Epithelial cell of prostate (primary cell): Measurements from ENCODE around the gene PAX7.
"Not testable (repeated sequence)": the region's sequence is repeated elsewhere in the genome, so short reads cannot be mapped to it uniquely, and the experiment has no call there.

ENCODE experiments used
- DNase-seq: peaks from one replicate; pipeline ENCODE4 v3.0.0-alpha.2; 2011; ENCODE audit warnings: low read depth, low spot score
- H3K27ac ChIP-seq: fragments of 450-650 bp; 2 replicates; pipeline ENCODE4 v1.5.1; 2017; ENCODE audit warnings: mild to moderate bottlenecking

The PAX7 gene

DNA sequence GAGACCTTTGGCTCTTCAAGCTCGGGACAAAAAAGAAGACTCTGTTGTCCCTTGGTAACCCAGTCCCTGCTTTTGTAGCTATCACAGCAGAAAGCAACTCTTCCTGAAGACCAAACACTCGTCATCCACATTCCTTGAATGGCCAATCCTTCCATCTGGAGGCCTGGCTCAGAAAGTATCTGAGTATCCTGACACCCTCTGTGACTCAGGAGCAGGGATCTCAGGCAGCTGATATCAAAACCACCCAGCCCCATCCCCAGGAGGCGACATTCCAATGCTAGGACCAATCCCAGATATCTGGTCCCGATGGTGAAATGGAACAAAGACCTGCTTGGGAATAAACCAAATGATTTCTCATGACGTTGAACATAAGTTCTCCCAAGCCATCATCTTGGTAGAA, 116.3 kb downstream of the PAX7 start:
- no peak for DNase-seq
- H3K27ac ChIP-seq, result no peak overlapping the region

DNA sequence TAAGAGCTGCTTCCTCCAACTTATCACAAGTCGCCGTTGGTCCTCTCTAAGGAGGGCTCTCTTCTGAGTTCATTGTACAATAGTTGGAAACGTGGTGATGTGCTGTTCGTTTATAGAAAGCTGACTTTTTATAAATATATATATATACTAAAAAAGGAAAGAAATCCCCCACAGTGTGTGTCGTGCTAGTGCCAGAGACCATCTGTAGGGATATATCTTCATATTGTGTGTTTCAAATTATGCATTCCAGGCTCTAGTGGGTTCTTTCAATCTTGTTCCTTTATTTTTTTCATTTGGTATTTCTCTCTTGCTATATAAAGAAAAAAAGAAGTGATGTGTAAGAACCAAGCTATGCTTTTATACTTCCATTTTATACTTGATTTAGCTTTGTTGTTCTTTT, 117.0 kb downstream of the PAX7 start:
- DNase-seq, result no peak
- no peak overlapping the region for H3K27ac ChIP-seq

DNA sequence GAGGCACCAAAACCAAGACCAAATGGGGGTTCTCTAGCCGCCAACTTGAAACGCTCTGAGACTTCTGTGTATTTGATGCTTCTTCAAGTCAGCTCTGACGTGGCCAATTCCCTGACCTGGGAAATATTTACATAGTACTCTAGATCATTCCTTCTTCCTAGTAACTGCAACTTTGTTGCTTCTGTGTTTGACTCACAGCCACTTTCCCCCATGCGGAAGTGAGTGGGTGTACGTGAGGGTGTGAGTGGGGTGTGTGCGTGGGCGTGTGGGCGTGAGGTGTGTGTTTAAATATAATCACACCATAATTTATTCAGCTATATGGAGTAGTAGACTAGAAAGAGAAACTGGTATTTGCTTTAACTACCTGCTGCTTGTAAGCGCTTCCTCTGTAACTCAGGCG, 117.8 kb downstream of the PAX7 start:
- H3K27ac ChIP-seq, result no peak overlapping the region
- no peak for DNase-seq

DNA sequence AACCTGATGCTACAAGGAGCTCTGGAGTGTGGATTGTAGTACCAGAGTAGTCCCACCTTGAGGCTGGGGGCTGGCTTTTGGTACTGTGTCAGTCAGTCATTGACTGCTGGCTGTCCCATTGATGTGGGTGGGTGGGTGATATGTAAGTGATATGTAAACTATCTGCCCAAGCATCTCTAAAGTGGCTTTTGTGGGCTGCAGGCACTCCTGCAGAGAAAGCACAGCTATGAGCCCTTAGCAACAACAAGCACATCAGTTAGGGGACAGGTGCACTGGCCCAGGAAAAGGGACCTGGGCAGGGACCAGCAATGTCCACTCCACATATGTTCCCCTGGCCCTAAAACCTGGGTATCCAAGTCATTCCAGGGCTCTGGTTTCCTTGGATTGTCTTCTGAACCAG, 118.9 kb downstream of the PAX7 start:
- no peak for DNase-seq
- no peak overlapping the region for H3K27ac ChIP-seq

DNA sequence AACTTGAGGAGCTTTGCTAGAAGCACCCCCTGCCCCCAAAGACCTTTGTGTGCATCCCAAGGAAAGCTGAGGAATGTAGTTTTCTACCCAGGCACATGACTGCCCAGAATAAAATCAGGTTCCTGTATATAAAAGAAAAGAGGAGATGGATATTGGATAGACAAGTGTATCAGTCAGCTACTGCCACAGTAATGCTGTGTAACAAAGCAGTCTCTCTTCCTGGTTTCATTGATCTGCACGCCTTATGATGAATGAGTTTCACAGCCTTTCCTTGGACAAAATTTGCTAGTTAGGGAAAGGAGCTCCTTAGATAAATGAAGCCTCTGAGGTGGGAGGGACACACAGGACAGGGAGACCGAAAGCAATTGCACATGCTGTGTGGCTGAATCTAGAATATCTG, 120.0 kb downstream of the PAX7 start:
- DNase-seq, result no peak
- H3K27ac ChIP-seq, result no peak overlapping the region

DNA sequence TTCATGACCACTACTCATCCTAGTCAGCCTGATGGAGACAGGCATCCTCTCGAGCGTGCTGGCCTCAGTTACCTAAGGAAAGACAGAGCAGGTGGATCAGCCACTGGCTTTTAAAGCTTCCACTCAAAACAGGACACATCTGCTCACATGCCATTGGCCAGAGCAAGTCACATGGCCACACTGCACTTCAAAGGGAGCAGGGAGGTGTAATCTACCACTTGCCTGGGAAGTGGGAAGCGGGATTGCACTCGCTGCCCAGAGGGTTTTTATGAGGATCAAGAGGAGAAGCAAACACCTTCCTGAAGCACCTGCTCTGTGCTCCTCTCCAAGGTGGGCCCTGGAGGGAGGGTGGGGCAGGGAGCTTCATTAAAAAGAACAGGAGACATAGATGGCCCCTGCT, 120.8 kb downstream of the PAX7 start:
- no peak for DNase-seq
- no peak overlapping the region for H3K27ac ChIP-seq

DNA sequence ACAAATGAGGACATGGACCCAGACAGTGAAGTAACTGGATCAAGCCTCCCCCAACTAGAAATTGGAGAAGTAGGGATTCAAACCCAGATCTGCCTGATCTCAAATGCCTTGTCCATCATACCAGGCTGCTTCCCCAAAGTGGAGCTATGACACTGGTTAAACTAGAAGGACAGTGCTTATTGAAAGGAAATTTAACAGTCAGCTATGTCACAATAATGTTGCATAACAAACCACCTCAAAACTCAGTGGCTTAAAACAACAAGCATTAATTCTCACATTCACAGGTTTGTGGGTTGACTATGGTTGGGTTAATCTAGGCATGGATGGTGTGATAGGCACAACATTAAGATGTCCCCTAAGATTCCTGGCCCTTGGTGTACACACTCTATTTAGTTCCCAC, 121.8 kb downstream of the PAX7 start:
- DNase-seq, result no peak
- no peak overlapping the region for H3K27ac ChIP-seq

DNA sequence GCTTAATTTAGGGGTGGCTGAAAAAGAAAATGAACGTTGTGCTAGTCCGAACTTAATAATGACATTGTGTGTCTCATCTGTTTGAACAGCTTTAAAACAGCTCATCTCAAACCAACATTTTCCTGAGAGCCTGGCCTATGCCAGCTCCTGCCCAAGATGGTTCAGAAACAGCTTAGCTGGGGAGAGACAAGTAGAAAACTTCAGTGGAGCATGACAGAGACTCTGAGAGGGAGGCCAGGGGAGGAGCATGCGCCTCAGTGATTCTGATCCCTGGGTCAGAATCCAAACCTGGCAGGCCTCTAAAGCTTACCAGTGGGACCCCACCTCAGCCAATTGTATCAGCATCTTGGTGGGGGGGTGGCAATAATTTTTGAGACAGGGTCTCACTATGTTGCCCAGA, 129.5 kb downstream of the PAX7 start:
- no peak overlapping the region for H3K27ac ChIP-seq
- no peak for DNase-seq

DNA sequence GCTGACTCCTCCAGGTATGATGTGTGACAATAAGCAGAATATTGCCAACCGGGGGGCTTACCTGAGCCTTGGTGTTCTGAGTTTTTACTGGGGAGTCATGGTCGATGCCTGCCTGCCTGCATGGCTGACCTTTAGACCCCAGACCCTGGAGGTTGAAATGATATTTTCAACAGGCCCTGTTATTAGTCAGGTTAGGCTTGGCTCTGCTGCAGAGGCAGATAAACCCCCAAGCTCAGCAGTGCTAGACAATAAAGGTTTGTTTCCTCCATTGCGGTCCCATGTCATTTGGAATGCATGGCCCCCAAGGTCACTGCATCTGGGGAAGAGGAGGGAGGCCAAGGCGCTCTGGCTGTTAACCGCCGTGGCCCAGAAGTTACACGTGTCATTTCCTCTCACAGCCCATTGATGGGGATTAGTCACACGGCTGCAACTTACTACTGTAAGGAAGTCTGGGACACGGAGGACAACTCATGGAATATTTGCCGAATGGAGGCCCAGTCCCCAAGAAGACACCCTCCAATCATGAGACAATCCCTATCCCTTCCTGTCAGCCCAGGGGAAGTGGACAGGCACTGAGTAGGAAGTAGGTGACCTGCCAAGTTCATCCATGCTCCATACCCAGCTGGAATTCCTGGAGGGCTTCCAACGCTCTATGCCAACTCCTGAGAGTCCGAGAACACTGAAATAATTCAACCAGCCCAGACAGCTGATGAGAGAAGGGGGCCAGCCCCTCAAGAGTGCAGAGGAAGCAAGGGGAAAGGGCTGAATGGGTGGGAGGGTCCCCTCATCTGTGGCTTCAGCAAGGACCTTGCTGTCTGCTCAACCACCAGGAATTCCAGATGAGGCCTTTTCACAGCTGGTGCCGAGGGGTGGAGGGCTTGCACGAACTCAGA, 131.5 kb downstream of the PAX7 start:
- no peak overlapping the region for H3K27ac ChIP-seq
- no peak for DNase-seq

DNA sequence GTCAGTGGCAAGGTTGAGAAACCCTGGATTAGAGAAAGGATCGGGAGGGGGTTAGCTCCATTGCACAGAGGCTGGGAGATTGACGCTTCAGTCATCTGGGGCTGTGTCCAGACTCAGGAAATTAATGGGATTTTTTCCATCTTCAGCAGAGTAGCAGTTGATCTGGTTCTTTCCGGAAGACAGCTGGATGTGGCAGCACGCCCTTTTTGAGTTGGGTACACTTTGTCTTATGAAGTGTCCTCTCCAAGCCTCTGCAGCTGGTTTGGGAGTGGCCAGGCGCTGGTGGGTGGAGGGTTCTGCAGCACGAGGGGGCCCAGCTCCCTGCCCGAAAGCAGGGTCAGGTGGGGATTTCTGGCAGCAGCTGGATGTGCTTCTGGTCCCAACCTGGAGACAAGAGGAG, 133.7 kb downstream of the PAX7 start:
- DNase-seq, result no peak
- no peak overlapping the region for H3K27ac ChIP-seq

DNA sequence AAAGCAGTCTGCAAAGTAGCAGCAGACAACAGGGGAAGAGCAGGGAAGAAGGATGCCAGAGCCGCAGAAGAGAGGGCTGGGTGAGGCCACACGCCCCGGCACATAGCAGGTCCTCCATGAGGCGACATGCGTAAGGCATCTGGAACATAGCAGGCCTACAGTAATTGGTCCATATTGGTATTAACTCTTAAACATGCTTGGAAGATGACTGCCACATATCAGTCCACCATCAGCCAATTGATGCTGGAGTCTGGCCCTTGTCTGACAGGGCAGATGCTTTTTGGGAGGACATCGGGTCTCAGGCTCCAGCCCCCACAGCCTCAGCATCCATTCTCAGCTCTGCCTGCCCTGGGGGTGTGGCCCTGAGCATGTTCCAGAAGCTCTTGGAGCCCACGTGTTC, 135.1 kb downstream of the PAX7 start:
- H3K27ac ChIP-seq, result no peak overlapping the region
- DNase-seq, result no peak

DNA sequence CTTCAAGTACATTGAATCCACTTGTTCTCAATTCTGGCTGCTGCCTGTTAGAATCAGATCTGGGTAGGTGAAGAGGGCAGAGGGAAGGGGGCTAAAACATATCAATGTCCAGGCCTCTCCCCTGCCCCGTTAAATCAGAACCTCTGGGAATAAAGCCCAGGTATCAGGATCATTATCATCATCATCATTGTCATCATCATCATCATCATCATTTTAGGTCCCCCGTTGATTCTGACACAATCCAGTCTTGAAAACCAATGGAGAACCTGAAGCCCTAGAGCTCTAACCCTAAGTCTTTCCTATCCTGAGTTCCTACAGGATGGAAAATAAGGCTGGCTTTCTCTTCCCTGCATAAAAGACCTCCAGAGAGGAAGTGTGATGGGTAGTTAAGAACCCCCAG, 135.7 kb downstream of the PAX7 start:
- no peak overlapping the region for H3K27ac ChIP-seq
- no peak for DNase-seq

DNA sequence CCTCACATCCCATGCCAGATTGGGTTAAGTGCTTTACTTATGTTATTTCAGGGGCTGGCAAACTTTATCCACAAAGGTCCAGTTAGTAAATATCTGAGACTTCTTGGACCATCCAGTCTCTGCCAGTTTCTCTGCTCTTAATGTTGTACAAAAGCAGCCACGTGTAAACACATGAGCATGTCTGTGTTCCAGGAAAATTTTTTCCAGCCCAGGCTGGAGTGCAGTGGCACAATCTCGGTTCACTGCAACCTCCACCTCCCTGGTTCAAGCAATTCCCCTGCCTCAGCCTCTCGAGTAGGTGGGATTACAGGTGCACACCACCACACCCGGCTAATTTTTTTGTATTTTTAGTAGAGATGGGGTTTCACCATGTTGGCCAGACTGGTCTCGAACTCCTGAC, 136.9 kb downstream of the PAX7 start:
- DNase-seq, H3K27ac ChIP-seq: not testable (repeated sequence)

DNA sequence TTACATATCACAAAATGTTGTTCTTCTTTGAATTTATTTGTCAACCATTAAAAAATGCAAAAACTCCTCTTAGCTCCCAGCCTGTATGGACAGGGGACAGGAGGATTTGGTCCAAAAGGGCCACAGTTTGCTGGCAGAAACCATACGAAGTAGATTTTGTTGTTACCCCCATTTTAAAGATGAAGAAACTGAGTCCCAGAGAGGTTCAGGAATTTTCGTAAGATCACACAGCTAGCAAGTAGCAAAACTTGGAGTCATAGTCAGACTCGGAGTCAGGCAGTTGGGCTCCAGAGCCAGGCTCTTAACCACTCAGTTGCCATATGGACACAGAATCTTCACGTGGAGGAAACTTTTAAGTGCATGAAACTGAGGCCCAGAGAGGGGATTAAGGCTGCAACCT, 137.4 kb downstream of the PAX7 start:
- DNase-seq, result no peak
- no peak overlapping the region for H3K27ac ChIP-seq

DNA sequence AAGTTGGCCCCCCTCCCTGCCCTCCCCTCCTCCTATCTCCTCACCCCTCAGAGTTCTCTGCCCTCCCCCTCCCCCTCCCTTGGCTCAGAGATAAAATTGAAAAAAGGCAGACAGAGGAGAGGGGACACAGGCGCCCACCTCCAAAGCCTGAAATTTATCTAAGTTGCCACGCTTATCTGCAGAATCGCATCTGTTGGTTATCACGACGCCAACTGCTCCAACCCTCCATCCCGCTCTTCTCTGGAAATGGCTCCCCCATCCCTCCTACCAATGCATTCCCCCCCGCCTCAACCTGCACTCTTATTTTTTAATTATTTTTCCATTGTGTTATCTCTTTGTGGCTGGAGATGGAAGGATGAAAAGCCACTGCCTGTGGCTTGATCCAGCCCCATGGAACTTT, 138.5 kb downstream of the PAX7 start:
- no peak overlapping the region for H3K27ac ChIP-seq
- no peak for DNase-seq

DNA sequence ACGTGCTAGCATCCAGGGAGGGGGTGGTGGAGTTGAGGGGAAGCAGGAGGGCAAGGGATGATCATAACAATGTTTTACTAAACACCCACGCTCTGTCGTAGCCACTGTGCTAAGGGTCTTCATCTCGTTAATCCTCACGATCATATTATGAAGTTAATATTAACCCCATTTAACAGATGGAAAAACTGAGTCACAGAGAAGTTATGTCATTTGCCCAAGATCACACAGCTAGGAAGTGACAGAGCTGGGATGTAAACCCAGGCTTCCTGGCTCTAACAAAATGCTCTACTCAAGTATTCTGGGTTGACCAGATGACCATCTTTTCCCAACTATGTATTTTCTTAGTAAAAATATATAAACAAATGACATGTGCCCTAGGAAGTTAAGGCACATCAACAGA, 140.2 kb downstream of the PAX7 start:
- no peak overlapping the region for H3K27ac ChIP-seq
- no peak for DNase-seq

DNA sequence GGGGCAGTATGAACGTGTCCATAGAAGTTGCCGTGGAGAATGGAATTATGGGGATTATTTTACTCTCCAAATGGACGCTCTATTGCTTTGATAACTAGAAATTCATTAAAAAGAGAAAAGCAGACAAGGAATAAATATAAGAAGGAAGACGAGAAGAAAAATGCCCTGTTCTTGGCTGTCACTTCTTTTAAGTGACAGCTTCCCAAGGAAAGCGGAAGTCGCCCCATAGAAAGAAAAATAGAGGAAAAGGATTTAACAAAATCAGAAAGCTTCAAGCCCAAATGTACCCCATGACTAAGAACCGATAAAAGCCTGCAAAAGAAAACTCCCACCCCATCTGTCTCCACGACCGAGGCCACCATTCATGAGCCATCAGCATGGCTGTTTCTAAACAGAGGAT, 143.1 kb downstream of the PAX7 start:
- DNase-seq, result no peak
- H3K27ac ChIP-seq, result no peak overlapping the region

DNA sequence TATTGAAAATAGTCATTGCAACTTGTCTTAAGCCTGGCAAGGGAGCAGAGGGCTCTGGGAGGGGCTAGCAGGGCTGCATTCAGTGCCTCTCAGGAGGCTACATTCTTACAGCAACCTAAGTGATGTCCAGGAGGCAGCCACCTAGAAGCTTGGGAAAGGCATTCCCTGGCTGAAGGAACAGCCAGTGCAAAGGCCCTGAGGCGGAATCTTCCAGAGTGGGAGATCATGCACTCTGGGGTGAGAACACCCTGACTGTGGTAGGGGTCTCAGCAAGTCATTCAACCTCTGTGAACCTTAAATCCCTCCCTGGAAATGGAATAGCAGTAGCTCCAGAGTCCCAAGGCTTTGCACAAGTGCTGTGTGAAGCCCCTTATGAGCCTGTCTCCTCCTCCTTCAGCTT, 144.7 kb downstream of the PAX7 start:
- H3K27ac ChIP-seq, result no peak overlapping the region
- DNase-seq, result no peak

DNA sequence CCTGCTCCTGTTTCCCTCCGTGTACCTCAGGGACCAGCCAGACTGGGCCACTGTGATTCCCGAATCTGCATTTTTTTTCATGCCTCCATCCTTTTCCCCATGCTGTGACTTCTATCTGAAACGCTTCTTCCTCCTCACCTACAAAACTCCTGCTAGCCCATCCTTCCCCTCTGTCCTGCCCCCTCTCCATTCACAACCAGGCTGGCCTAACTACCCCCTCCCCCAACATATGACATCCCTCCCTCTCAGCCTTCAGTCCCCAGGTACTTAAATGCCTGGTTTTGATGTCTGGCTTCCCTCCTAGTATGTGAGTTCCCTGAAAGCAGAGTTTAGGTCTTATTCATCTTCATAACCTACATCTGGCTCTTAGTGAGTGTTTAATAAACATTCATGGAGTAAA, 146.1 kb downstream of the PAX7 start:
- DNase-seq, result no peak
- H3K27ac ChIP-seq, result no peak overlapping the region

DNA sequence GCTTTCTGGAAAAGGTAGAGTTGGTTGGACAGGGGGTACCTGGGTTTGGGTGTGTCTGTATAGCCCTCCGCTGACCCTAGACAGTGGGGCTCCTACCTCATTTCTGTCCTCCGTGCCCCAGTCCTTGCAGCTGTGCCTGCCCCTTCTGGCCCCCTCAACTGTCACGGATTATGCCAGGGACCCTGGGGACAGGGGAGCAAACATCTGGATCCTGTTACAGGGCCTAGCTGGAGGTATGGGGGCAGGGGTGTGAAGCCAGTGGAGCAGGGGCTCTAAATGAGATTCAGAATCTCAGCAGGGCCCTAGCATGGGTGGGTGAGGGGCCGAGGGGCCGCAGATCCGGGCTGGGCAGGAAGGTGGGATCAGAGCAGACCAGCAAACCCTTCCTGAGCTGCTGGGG, 147.8 kb downstream of the PAX7 start:
- no peak for DNase-seq
- no peak overlapping the region for H3K27ac ChIP-seq

DNA sequence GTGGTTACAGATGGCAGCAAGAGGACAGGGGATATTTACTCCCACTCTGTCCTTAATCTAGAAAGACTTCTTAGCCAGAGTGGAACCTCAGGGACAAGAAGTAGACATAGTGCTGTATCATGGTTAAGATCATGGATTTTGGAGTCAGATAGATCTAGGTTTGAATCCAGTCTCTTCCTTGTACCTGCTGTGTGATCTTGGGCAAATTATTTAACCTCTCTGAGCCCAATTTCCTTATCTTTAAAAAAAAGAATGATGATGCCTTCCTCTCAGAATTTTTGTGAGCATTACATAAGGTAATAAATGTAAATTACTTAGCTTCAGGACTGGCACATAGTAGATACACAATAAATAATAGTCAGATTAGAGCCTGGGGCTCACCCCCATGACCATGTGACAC, 150.4 kb downstream of the PAX7 start:
- DNase-seq, result no peak
- no peak overlapping the region for H3K27ac ChIP-seq

DNA sequence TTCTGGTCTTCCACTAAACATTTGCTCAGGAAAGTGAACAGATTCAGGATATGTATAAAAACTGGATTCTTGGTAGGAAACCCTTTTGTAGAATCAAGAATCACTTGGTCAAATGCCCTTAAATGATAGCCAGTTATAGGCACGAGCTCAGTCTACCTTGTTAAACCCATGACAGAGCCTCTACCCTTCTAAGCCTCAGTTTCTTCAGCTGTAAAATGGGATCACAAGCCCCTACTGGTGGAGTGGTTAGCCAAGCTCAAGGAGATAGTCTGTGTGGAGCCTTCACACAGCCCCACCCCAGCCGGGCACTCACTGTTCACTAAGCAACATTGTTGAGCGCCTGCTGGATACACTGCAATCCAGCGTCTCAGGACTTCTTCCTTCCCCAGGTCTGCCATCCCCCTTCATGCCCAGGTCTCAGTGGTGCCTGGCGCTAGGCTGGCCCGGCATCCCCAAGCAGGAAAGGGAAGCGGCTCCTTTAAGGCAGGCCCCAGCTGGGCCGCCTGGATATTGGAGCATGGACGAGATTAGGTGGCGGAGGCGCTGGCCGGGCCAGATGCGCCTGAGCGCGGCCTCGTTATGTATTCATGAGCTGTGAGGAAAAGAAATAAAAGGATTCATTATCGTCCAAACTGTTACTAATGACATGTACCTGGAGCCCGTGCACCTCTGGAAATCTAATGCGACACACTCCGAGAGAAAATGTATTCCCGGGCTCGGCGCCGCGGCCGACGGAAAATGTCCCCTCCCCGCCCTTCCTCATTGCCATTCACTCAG, 153.2 kb downstream of the PAX7 start:
- DNase-seq, result no peak
- no peak overlapping the region for H3K27ac ChIP-seq
